ENCODE data around the gene CARD8.

The CARD8 gene

DNA sequence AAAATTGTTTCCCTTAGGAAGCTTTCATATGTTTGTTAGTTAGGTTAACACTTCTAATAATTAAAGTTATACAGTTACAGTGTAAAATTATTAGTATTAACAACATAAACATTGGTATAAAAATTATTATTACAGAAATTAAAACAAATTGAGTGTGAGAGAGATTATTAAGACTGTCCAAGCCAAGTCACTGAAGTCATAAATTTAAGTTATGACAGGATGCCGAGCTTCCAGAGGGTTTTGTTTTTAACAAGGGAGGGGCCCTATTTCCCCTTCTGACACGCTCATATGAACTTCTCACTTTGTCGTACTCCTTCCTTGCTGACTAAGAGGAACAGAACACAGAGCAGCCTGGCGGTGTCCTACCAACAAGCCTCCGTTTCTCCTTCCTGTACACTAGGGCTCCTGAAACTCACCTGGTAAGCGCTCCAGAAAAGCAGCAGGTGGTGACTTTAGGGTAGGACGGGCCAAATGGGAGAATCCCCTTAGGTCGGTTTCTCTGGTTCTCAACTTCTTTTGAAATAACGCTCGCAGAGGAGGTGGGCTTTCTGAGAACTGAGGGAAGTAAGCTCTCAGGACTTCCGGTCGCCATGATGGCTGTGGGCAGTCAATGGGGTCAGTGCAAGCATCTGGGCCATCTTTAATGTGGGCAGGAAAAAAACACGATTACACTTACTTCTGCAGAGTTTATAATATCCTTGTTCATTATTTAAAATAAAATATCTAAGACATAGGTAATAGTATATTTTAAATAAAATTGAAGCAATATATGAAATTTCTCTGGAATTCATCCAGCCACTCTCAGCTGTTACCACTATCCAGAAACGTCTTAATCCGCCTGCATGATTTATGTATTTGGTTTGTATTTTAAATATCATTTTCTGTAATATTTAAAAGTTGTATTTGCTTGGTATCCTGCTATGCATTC lies at the start of gene CARD8:
TSS of gene CARD8 (minus strand) at position 537 of the 928 bp plus-strand sequence. CDS start 14,892 bp downstream, outside the sequence.
- Histone ChIP-seq H3K27ac (peak within 1 kb of the TSS; percentile 92 to 99 (median 97)), H4K20me1 (no peaks in the 10 kb centered on the region), H3K27me3 (no peaks in the 10 kb centered on the region), H3K4me3 (peak within 1 kb of the TSS; percentile 55 to 75 (median 68)), H3K4me1 (peaks cover 69 to 88% (median 76%) of the 10 kb centered on the region in 10 experiments), H3K9me3 (replicated peaks in 1 of 11) (peaks cover 0 to 2% (median 0%) of the 10 kb centered on the region in 11 experiments; a peak in 1 of 22 replicates), H3K36me3 (peaks cover 0 to 5% (median 0%) of the 10 kb centered on the region in 11 experiments; a peak in 2 of 22 replicates), H3K9ac (peak within 1 kb of the TSS; percentile 89 to 98 (median 95)), H3K4me2 (peak within 1 kb of the TSS; percentile 81 to 99 (median 90))
- no peak for TF ChIP-seq Cebpa-rat (IDR thresholded peaks at IDR 0.05)

DNA sequence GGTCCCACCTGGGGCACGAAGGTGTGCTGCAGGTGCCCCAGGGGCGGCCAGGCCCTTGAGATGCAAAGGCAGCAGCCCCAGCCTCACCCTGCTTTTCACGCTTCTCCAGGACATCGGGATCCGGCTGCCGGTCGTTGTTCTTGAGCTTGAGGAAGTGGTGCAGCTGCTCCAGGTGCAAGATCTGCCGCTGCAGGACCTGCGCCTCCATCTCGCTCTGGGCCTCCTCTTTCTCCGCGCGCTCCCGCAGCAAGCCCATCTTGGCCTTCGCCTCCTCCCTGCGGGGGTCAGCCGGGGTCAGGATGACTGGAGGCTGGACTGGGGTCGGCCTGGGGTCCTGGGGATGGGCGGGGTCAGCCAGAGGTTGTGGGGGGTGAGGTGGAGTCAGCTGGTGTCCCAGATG lies 48.2 kb upstream of the CARD8 start:
- Histone ChIP-seq H3K27me3 (no peaks in the 10 kb centered on the region), H3K4me3 (no peak overlapping the region), H3K4me1 (peaks cover 6 to 52% (median 32%) of the 10 kb centered on the region in 10 experiments)

DNA sequence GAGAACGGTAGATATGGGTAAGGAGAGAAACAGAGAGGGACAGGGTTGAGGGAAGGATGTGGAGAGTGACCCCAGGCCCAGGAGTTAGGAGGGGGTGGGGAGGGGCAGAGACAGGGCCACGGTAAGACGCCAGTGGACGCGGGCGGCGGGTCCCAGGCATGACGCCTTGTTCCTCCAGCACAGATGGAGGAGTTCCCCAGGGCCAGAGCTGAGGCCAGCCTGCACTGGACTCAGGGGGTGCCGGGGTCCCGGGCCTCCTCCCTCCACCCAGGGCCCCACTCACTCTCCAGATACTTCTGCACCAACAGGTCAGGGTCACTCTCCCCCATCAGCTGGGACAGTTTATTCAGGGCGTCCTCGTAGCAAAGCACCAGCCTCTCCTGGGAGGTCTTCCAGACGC lies 47.7 kb upstream of the CARD8 start:
- Histone ChIP-seq H3K4me2 (peak overlapping the region in 7 of 11 experiments; percentile 26 to 66 (median 42); a peak in 11 of 22 replicates), H3K4me1 (peaks cover 1 to 47% (median 27%) of the 10 kb centered on the region in 10 experiments; a peak in 19 of 20 replicates), H3K36me3 (no peaks in the 10 kb centered on the region; a peak in 1 of 22 replicates), H3K9me3 (replicated peaks in 1 of 11) (no peaks in the 10 kb centered on the region), H3K9ac (no peak overlapping the region), H3K27ac (no peak overlapping the region), H3K27me3 (no peaks in the 10 kb centered on the region), H4K20me1 (no peaks in the 10 kb centered on the region), H3K4me3 (no peak overlapping the region)
- no peak for TF ChIP-seq Cebpa-rat (IDR thresholded peaks at IDR 0.05)

More for the DNA sequence above, 48.2 kb upstream of the CARD8 start:
- Histone ChIP-seq H3K27ac (no peak overlapping the region), H3K4me2 (peak overlapping the region in 7 of 11 experiments; percentile 30 to 66 (median 42); a peak in 14 of 22 replicates), H3K9ac (no peak overlapping the region), H4K20me1 (no peaks in the 10 kb centered on the region; a peak in 1 of 22 replicates), H3K36me3 (no peaks in the 10 kb centered on the region; a peak in 1 of 22 replicates), H3K9me3 (replicated peaks in 1 of 11) (no peaks in the 10 kb centered on the region)
- no peak for TF ChIP-seq Cebpa-rat (IDR thresholded peaks at IDR 0.05)

- no peaks in the 10 kb centered on the region for H3K9me3 ChIP-seq (replicated peaks in 1 of 11)
- H3K4me3 ChIP-seq = no peak overlapping the region
- TF ChIP-seq Cebpa-rat (IDR thresholded peaks at IDR 0.05) = no peak
- H3K4me1 ChIP-seq = peaks cover 0 to 41% (median 21%) of the 10 kb centered on the region in 10 experiments; a peak in 14 of 20 replicates
- no peak overlapping the region for H3K4me2 ChIP-seq
- no peaks in the 10 kb centered on the region for H3K27me3 ChIP-seq
- no peak overlapping the region for H3K9ac ChIP-seq
- H4K20me1 ChIP-seq = no peaks in the 10 kb centered on the region
- no peak overlapping the region for H3K27ac ChIP-seq
- H3K36me3 ChIP-seq = no peaks in the 10 kb centered on the region; a peak in 1 of 22 replicates
These were observed 46.9 kb upstream of the CARD8 start for GRCh38 chr19:48302600-48302959.

- Histone ChIP-seq H3K9me3 (replicated peaks in 1 of 11) (no peaks in the 10 kb centered on the region), H4K20me1 (no peaks in the 10 kb centered on the region), H3K36me3 (no peaks in the 10 kb centered on the region; a peak in 1 of 22 replicates), H3K4me3 (no peak overlapping the region), H3K9ac (no peak overlapping the region), H3K27me3 (no peaks in the 10 kb centered on the region), H3K4me1 (peaks cover 0 to 41% (median 23%) of the 10 kb centered on the region in 10 experiments; a peak in 14 of 20 replicates), H3K4me2 (no peak overlapping the region), H3K27ac (no peak overlapping the region)
- TF ChIP-seq Cebpa-rat (IDR thresholded peaks at IDR 0.05) = no peak
These were observed 46.3 kb upstream of the CARD8 start for GRCh38 chr19:48301886-48302599.

DNA sequence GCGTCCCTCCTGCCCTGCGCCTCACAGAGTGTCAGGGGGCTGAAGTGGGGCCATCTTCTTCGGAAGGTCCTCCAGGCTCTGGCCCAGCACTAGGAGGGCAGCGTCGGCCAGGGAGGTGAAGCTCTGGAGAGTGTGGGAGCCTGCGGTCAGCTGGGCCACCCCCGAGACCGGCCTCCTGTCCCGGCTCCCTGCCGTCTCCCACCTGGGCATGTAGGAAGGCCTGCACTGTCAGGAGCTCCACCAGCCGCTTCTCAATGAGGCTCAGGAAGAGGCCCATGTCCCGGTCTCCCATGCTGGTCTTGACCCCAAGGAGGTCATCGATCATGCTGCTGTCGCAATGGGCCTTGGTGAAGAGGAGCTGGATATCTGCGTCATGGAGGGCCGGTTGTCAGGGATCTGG lies 42.3 kb upstream of the CARD8 start:
- peaks cover 0 to 41% (median 25%) of the 10 kb centered on the region in 10 experiments; a peak in 19 of 20 replicates for H3K4me1 ChIP-seq
- H3K9ac ChIP-seq = peak overlapping the region in 1 of 11 experiments; percentile 23; a peak in 1 of 22 replicates
- H3K4me2 ChIP-seq = no peak overlapping the region
- no peaks in the 10 kb centered on the region for H3K27me3 ChIP-seq
- no peaks in the 10 kb centered on the region for H3K9me3 ChIP-seq (replicated peaks in 1 of 11)
- TF ChIP-seq Cebpa-rat (IDR thresholded peaks at IDR 0.05) = no peak
- no peaks in the 10 kb centered on the region; a peak in 1 of 22 replicates for H3K36me3 ChIP-seq
- H4K20me1 ChIP-seq = no peaks in the 10 kb centered on the region
- no peak overlapping the region for H3K4me3 ChIP-seq
- no peak overlapping the region; a peak in 1 of 22 replicates for H3K27ac ChIP-seq

DNA sequence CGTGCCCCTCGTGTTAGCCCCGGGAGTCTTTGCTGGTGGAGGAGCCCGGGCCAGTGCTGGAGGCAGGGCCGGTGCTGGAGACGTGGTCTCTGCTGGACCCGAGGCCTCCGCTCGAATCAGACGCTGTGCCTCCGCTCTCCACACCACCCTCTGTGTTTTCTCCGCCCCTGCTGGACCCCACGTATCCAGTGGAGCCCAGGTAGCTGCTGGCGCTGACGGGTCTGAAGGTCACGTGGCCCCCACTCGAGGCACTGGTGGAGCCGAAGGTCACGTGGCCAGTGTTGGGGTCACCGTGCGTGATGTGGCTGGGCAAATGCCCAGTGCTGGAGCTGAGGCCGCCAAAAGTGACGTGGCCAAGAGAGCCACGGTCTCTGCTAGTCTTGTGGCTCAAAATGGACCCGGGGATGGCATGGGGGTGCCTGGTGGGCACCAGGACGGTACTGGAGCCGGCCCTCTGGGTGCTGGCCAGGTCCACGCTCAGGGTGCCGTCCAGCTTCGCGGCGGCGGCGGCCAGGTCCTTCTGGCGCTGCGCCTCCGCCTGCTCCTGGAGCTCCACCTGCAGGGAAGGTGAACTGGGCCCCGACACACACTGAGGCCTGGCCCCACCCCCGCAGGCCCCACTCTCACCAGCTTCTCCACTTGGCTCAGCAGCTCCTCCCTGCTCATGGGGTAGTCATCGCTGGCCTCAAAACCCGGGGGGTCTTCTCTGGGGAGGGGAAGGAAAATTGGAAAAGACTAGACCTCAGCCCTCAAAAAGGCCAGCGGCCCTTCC lies 41.4 kb upstream of the CARD8 start:
- no peaks in the 10 kb centered on the region for H3K9me3 ChIP-seq (replicated peaks in 1 of 11)
- peak overlapping the region in 1 of 11 experiments; percentile 23; a peak in 2 of 22 replicates for H3K9ac ChIP-seq
- H3K4me2 ChIP-seq = peak overlapping the region in 2 of 11 experiments; percentile 0 to 16; a peak in 2 of 22 replicates
- H3K4me3 ChIP-seq = no peak overlapping the region
- no peaks in the 10 kb centered on the region; a peak in 1 of 22 replicates for H3K36me3 ChIP-seq
- H3K27me3 ChIP-seq = no peaks in the 10 kb centered on the region
- no peaks in the 10 kb centered on the region for H4K20me1 ChIP-seq
- peaks cover 0 to 49% (median 33%) of the 10 kb centered on the region in 10 experiments; a peak in 19 of 20 replicates for H3K4me1 ChIP-seq
- TF ChIP-seq Cebpa-rat (IDR thresholded peaks at IDR 0.05) = no peak
- no peak overlapping the region for H3K27ac ChIP-seq

- H3K4me1 ChIP-seq = peaks cover 4 to 64% (median 45%) of the 10 kb centered on the region in 10 experiments
- no peak overlapping the region for H3K9ac ChIP-seq
- H3K36me3 ChIP-seq = no peaks in the 10 kb centered on the region
- H3K9me3 ChIP-seq (replicated peaks in 1 of 11) = no peaks in the 10 kb centered on the region
- no peaks in the 10 kb centered on the region for H3K27me3 ChIP-seq
- no peak overlapping the region for H3K27ac ChIP-seq
- no peak for TF ChIP-seq Cebpa-rat (IDR thresholded peaks at IDR 0.05)
- H3K4me3 ChIP-seq = no peak overlapping the region
- H4K20me1 ChIP-seq = no peaks in the 10 kb centered on the region
- peak overlapping the region in 1 of 11 experiments; percentile 64; a peak in 1 of 22 replicates for H3K4me2 ChIP-seq
These were observed 39.7 kb upstream of the CARD8 start for GRCh38 chr19:48295458-48295857.

Measured in BLaER1 treated with 17β-estradiol and CSF1 and Interleukin-3, amounts not matched to agents 10 nM and 100 nM (cell line).